ENCODE measurements around the gene RORC.

The RORC gene

DNA sequence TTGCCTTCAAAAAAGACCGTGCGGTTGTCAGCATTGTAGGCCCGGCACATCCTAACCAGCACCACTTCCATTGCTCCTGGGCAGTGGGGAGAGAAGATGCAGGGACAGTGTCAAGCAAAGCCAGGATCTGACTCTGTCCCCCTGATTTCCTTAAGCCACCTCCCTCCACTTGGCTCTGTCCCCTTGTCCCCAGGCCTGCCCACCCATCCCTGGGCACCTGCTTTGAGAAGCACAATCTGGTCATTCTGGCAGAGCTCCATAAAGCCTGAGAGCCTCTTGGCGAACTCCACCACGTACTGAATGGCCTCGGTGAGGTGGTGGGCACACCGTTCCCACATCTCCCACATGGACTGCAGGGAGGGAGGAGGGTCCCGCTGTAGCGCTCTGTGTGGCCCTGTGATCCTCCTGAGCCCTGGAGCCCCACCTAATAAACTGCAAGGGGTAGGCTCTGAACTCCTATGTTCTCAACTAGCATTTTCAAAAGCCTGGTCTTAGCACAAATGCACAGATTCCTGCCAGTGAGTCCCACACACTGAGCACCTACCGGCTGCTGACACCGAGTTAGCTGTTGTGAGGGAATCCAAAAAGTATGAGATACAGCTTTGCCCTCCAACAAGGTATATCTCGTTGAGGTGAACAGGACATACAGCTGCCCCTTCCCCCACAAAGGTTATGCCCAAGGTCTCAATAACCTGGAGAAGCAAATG lies 18.2 kb downstream of the RORC start:
- H3K27ac Mint-ChIP-seq = no peak overlapping the region

GRCh38 chr1:151811181-151811580 lies 20.4 kb downstream of the RORC start:
- no peaks in the 10 kb centered on the region for H3K9me3 Mint-ChIP-seq
- H3K36me3 Mint-ChIP-seq (ENCODE audit: low read depth) = no peaks in the 10 kb centered on the region
- no peak overlapping the region for H3K27ac Mint-ChIP-seq
- H3K4me3 Mint-ChIP-seq = no peak overlapping the region
- H3K27me3 Mint-ChIP-seq = no peaks in the 10 kb centered on the region
- DNase-seq = no peak
- peaks cover 20% of the 10 kb centered on the region for H3K4me1 Mint-ChIP-seq (ENCODE audit: low read depth)

More for the DNA sequence above, 18.2 kb downstream of the RORC start:
- Mint-ChIP-seq H3K4me3 (no peak overlapping the region), H3K9me3 (no peaks in the 10 kb centered on the region), H3K27me3 (no peaks in the 10 kb centered on the region), H3K4me1 (ENCODE audit: low read depth) (peaks cover 32% of the 10 kb centered on the region), H3K36me3 (ENCODE audit: low read depth) (no peaks in the 10 kb centered on the region)
- no peak for DNase-seq

DNA sequence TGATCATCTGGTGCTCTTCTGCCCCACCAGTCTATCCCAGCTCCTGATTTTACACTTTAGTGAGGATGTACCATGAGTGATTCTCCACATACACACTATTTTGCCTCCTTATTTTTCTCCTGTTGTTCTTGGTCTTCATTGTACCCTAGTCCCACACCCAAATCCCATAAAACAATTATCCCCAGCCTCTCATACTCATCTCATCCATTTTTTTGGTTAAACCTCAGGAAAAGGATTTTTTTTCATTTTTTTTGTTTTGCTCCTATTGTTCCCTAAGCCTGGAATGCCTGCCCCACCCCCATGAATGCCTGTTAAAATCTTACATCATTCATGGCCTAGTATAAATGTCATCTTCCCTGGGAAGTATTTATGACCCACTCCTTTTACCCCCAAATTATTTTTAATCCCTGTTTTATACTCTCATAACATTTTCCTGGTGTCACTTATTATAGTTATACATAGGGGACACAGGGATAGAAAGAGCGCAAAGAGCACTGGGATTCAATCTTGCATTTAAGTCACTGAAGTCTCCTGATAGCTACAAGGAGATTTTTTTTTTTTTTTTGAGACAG lies 21.5 kb downstream of the RORC start:
- no peak overlapping the region for H3K27ac Mint-ChIP-seq
- H3K4me1 Mint-ChIP-seq (ENCODE audit: low read depth) = peaks cover 9% of the 10 kb centered on the region
- no peaks in the 10 kb centered on the region for H3K9me3 Mint-ChIP-seq
- no peaks in the 10 kb centered on the region for H3K36me3 Mint-ChIP-seq (ENCODE audit: low read depth)
- no peaks in the 10 kb centered on the region for H3K27me3 Mint-ChIP-seq
- no peak overlapping the region for H3K4me3 Mint-ChIP-seq
- no peak for DNase-seq

GRCh38 chr1:151809290-151809984 lies 22.2 kb downstream of the RORC start:
- Mint-ChIP-seq H3K27ac (no peak overlapping the region), H3K27me3 (no peaks in the 10 kb centered on the region), H3K4me1 (ENCODE audit: low read depth) (peaks cover 4% of the 10 kb centered on the region), H3K36me3 (ENCODE audit: low read depth) (no peaks in the 10 kb centered on the region), H3K9me3 (no peaks in the 10 kb centered on the region), H3K4me3 (no peak overlapping the region)
- DNase-seq = no peak

- H3K27me3 Mint-ChIP-seq = no peaks in the 10 kb centered on the region
- H3K27ac Mint-ChIP-seq = no peak overlapping the region
- no peak overlapping the region for H3K4me3 Mint-ChIP-seq
- DNase-seq = no peak
- H3K9me3 Mint-ChIP-seq = no peaks in the 10 kb centered on the region
- H3K4me1 Mint-ChIP-seq (ENCODE audit: low read depth) = peaks cover 3% of the 10 kb centered on the region
- no peaks in the 10 kb centered on the region for H3K36me3 Mint-ChIP-seq (ENCODE audit: low read depth)
These were observed 23.8 kb downstream of the RORC start for GRCh38 chr1:151807766-151808165.

- Mint-ChIP-seq H3K27ac (no peak overlapping the region), H3K4me1 (ENCODE audit: low read depth) (no peaks in the 10 kb centered on the region), H3K36me3 (ENCODE audit: low read depth) (no peaks in the 10 kb centered on the region), H3K27me3 (no peaks in the 10 kb centered on the region), H3K4me3 (no peak overlapping the region), H3K9me3 (no peaks in the 10 kb centered on the region)
- DNase-seq = no peak
These were observed 24.5 kb downstream of the RORC start for GRCh38 chr1:151807131-151807530.

GRCh38 chr1:151806170-151806569 lies 25.4 kb downstream of the RORC start:
- Mint-ChIP-seq H3K27me3 (no peaks in the 10 kb centered on the region), H3K4me1 (ENCODE audit: low read depth) (no peaks in the 10 kb centered on the region), H3K36me3 (ENCODE audit: low read depth) (no peaks in the 10 kb centered on the region), H3K9me3 (no peaks in the 10 kb centered on the region), H3K27ac (no peak overlapping the region), H3K4me3 (no peak overlapping the region)
- DNase-seq = no peak

DNA sequence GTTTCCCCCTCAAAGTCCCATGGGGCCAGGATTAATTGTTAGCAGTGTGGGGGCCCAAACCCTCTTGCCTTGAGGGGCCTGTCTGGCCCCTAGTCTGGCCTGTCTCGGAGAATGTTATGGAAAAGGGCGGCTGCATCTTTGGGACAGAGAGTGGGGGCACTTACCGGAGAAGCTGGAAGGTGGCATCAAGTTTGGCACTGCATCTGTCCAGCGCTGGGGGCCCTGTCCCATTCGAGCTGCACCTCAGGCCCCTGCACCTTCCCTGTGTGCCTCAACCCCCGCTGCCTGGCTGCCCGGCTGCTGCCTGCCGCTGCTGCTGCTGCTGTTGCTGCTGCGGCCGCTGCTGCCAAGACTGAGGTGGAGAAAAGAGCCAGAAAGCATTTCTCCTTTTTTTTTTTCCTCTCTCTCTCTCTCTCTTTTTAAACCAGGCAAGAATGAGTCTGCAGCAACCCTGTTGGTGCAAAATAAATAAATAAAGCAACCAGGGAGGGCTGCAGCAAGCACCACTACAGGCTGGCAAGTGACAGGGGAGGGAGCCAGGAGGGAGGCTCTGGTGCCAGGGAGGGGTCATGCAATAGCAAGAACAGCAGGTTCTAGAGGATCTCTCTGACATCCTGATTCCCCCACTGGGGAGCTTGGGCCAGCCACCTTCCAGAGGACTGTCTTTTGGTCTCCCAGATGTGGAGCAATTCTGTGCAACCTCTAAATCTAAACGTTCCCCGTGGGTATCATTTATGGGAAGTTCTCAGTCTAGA lies 26.4 kb downstream of the RORC start, which contains the start of gene LINGO4:
Gene LINGO4, minus strand, starts transcription at position 354 of the 755 bp plus-strand sequence. CDS start 2,715 bp downstream, outside the sequence.
- Mint-ChIP-seq H3K4me1 (ENCODE audit: low read depth) (peaks cover 3% of the 10 kb centered on the region), H3K4me3 (no peak within 1 kb of the TSS), H3K27ac (no peak within 1 kb of the TSS), H3K27me3 (no peaks in the 10 kb centered on the region), H3K9me3 (no peaks in the 10 kb centered on the region), H3K36me3 (ENCODE audit: low read depth) (no peaks in the 10 kb centered on the region)
- DNase-seq = no peak

DNA sequence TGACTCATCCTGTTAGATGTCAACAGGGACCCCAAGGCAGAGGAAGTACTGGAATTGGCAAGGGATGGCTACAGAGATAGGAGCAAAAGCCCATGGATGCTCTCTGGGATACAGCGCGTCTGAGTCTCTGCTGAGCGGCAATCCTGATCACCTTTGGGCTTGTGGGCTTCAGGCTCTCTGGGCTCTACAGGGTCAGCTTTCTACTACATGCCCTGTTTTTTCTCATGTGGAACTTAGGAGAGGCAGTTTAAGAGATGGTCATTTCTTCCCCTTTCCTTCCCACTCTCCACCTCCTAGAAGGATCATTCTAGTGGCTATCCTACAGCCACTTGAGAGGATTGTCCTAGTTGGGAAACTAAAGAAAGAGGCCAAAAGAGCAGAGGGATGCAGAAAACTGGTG lies 27.7 kb downstream of the RORC start:
- peaks cover 3% of the 10 kb centered on the region for H3K4me1 Mint-ChIP-seq (ENCODE audit: low read depth)
- no peak overlapping the region for H3K4me3 Mint-ChIP-seq
- H3K36me3 Mint-ChIP-seq (ENCODE audit: low read depth) = no peaks in the 10 kb centered on the region
- H3K9me3 Mint-ChIP-seq = no peaks in the 10 kb centered on the region
- H3K27me3 Mint-ChIP-seq = no peaks in the 10 kb centered on the region
- H3K27ac Mint-ChIP-seq = no peak overlapping the region
- no peak for DNase-seq

DNA sequence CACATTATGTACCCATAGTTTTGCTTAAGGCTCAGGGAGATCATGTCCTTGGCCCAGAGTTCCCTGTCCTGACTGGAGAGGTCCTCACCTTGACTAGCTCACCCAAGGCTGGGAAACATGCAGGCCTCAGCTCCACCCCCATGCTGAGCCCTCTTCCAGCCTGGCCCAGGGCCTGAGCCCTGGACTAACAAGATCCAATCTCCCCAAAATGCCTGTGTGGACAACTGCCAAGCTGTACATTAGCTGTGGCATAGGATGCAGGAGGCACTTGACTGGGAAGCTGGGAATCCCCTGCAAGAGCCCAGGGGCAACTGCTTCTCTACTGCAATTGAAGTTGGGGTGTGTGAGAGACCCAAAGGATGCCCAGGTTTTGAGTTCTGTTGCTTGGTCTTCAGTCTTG lies 28.4 kb downstream of the RORC start:
- H3K27me3 Mint-ChIP-seq = no peaks in the 10 kb centered on the region
- no peak overlapping the region for H3K27ac Mint-ChIP-seq
- H3K4me1 Mint-ChIP-seq (ENCODE audit: low read depth) = peaks cover 3% of the 10 kb centered on the region
- DNase-seq = no peak
- H3K4me3 Mint-ChIP-seq = no peak overlapping the region
- no peaks in the 10 kb centered on the region for H3K9me3 Mint-ChIP-seq
- H3K36me3 Mint-ChIP-seq (ENCODE audit: low read depth) = no peaks in the 10 kb centered on the region

DNA sequence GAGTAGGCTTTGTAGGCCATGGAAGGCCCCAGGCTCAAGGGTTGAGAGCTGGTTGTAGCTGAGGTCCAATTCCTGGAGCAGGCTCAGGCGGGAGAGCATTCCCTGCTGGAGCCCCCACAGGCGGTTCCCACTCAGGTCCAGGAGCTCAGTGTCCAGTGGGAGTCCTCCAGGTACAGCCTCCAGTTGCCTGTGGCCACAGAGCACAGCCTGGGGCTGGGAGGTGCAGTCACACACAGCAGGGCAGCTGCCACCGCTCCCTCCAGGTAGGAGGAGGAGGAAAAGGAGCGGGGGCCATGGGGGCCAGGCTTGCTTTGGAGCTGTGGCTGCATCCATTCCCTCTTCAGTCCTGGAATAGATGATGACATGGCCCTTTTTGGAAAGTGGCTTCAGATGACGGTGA lies 29.2 kb downstream of the RORC start:
- Mint-ChIP-seq H3K36me3 (ENCODE audit: low read depth) (no peaks in the 10 kb centered on the region), H3K27me3 (no peaks in the 10 kb centered on the region), H3K4me1 (ENCODE audit: low read depth) (peaks cover 3% of the 10 kb centered on the region), H3K9me3 (no peaks in the 10 kb centered on the region), H3K27ac (no peak overlapping the region), H3K4me3 (no peak overlapping the region)
- DNase-seq = no peak

DNA sequence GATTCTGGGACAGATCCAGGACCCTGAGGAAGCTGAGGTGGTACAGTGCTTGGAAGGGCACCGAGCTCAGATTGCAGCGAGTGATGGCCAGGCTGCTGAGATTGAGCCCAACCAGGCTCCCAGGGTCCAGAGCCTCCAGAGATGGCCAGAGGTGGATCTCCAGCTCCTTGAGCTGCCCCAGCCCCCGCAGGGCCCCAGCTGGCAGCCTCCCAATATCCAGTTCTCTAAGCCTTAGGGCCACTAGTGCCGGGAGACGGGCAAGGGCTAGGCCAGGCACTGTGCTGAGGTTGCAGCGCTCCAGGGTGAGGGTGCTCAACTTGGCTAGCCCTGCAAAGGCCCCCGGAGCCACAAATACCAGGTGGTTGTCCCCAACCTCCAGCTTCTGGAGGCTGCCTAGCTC lies 29.8 kb downstream of the RORC start:
- no peaks in the 10 kb centered on the region for H3K9me3 Mint-ChIP-seq
- H3K4me3 Mint-ChIP-seq = no peak overlapping the region

GRCh38 chr1:151801310-151801820 lies 30.2 kb downstream of the RORC start:
- Mint-ChIP-seq H3K36me3 (ENCODE audit: low read depth) (no peaks in the 10 kb centered on the region), H3K9me3 (no peaks in the 10 kb centered on the region), H3K27ac (no peak overlapping the region), H3K4me1 (ENCODE audit: low read depth) (peaks cover 3% of the 10 kb centered on the region), H3K4me3 (no peak overlapping the region), H3K27me3 (no peaks in the 10 kb centered on the region)
- no peak for DNase-seq

More for the DNA sequence above, 29.8 kb downstream of the RORC start:
- DNase-seq = no peak
- Mint-ChIP-seq H3K4me1 (ENCODE audit: low read depth) (peaks cover 3% of the 10 kb centered on the region), H3K27ac (no peak overlapping the region), H3K27me3 (no peaks in the 10 kb centered on the region), H3K36me3 (ENCODE audit: low read depth) (no peaks in the 10 kb centered on the region)

- no peaks in the 10 kb centered on the region for H3K36me3 Mint-ChIP-seq (ENCODE audit: low read depth)
- no peaks in the 10 kb centered on the region for H3K9me3 Mint-ChIP-seq
- H3K27ac Mint-ChIP-seq = no peak overlapping the region
- H3K4me3 Mint-ChIP-seq = no peak overlapping the region
- no peaks in the 10 kb centered on the region for H3K27me3 Mint-ChIP-seq
- no peak for DNase-seq
- H3K4me1 Mint-ChIP-seq (ENCODE audit: low read depth) = peaks cover 3% of the 10 kb centered on the region
These were observed 30.8 kb downstream of the RORC start for GRCh38 chr1:151800830-151801229.

Data from activated T-cell treated with anti-CD3 and anti-CD28 coated beads, Interleukin-2, amount 50 U/mL, for 24 hours (primary cell).